Neural cell (in vitro differentiated cells): ENCODE measurements around the gene NSUN3. TPM values are rescaled to one million over a fixed set of nuclear protein-coding genes. Genes with fewer than 3 reads are reported as not detected.

Experiments
- H2AFZ ChIP-seq: fragments of 200-600, 300-800 bp; sonication (generic), shearing (Covaris generic); 2 replicates; pipeline ENCODE4 v1.6.0; 2014; ENCODE audit warnings: low read depth, mild to moderate bottlenecking, antibody characterized with exemption, low read length, moderate library complexity
- H3F3A ChIP-seq: fragments of 200-600 bp; shearing (Covaris generic); 2 replicates; pipeline ENCODE4 v1.6.1; 2016; ENCODE audit warnings: mild to moderate bottlenecking, moderate library complexity, mixed read lengths, antibody characterized with exemption, low read length; ENCODE audit not compliant: insufficient read depth, poor library complexity, severe bottlenecking
- H3K27ac ChIP-seq: fragments of 200-600, 300-800 bp; sonication (generic), shearing (Covaris generic); 2 replicates; pipeline ENCODE4 v1.5.1; 2014; ENCODE audit warnings: mild to moderate bottlenecking, low read length, moderate library complexity
- H3K27me3 ChIP-seq: fragments of 300-800, 200-600 bp; sonication (generic), shearing (Covaris generic); 2 replicates; pipeline ENCODE4 v1.6.0; 2014; ENCODE audit warnings: mild to moderate bottlenecking, low read depth, low read length, moderate library complexity; ENCODE audit not compliant: insufficient read depth
- H3K36me3 ChIP-seq: fragments of 300-800, 200-600 bp; sonication (generic), shearing (Covaris generic); 2 replicates; pipeline ENCODE4 v1.5.1; 2014; ENCODE audit warnings: mild to moderate bottlenecking, antibody characterized with exemption, low read length, moderate library complexity; ENCODE audit not compliant: insufficient read depth
- H3K4me2 ChIP-seq: fragments of 300-800, 200-600 bp; sonication (generic), shearing (Covaris generic); 2 replicates; pipeline ENCODE4 v1.6.0; 2014; ENCODE audit warnings: mild to moderate bottlenecking, low read length
- H3K4me3 ChIP-seq: fragments of 300-800, 200-600 bp; sonication (generic), shearing (Covaris generic); 2 replicates; pipeline ENCODE4 v1.5.1; 2014; ENCODE audit warnings: mild to moderate bottlenecking, low read length, moderate library complexity
- H3K79me2 ChIP-seq: fragments of 200-600 bp; shearing (Covaris generic); replicated peaks from 2 replicates; pipeline ENCODE4 v1.6.0; 2014; ENCODE audit warnings: mild to moderate bottlenecking, low read length, moderate library complexity; ENCODE audit not compliant: insufficient read depth
- H3K9ac ChIP-seq: fragments of 300-800, 200-600 bp; sonication (generic), shearing (Covaris generic); 2 replicates; pipeline ENCODE4 v1.6.1; 2016; ENCODE audit warnings: mild to moderate bottlenecking, low read length, mixed read lengths
- H3K9me2 ChIP-seq: fragments of 200-600 bp; shearing (Covaris generic); 2 replicates; pipeline ENCODE4 v1.6.1; 2016; ENCODE audit warnings: mild to moderate bottlenecking, low read length, mixed read lengths; ENCODE audit not compliant: insufficient read depth
- H3K9me3 ChIP-seq: fragments of 200-600, 300-800 bp; sonication (generic), shearing (Covaris generic); 2 replicates; pipeline ENCODE4 v1.6.1; 2016; ENCODE audit warnings: mild to moderate bottlenecking, mixed run types, low read length, moderate library complexity, mixed read lengths
- H4K20me1 ChIP-seq: fragments of 200-600 bp; shearing (Covaris generic); 2 replicates; pipeline ENCODE4 v1.6.1; 2016; ENCODE audit warnings: mild to moderate bottlenecking, mixed run types; ENCODE audit not compliant: insufficient read depth
- EP300 ChIP-seq: fragments of 450-650 bp; conservative IDR thresholded peaks from 2 replicates; pipeline ENCODE4 v1.6.1; 2014; ENCODE audit warnings: antibody characterized with exemption, mild to moderate bottlenecking, moderate library complexity; ENCODE audit not compliant: poor library complexity, severe bottlenecking
- EZH2 ChIP-seq: fragments of 200-600, 300-800 bp; shearing (Covaris generic), sonication (generic); IDR thresholded peaks from 2 replicates; pipeline ENCODE4 v1.6.1; 2014; ENCODE audit warnings: antibody characterized with exemption, low read length, borderline replicate concordance, mild to moderate bottlenecking; ENCODE audit not compliant: insufficient read depth, poor library complexity, severe bottlenecking
- MXI1 ChIP-seq: fragments of 450-650 bp; conservative IDR thresholded peaks from 2 replicates; pipeline ENCODE4 v1.6.1; 2014; ENCODE audit warnings: antibody characterized with exemption, mild to moderate bottlenecking; ENCODE audit not compliant: poor library complexity, severe bottlenecking
- POLR2AphosphoS5 ChIP-seq: IDR thresholded peaks from 2 replicates; pipeline ENCODE4 v1.6.1; 2012
- RAD21 ChIP-seq: fragments of 450-650 bp; conservative IDR thresholded peaks from 2 replicates; pipeline ENCODE4 v1.6.1; 2014; ENCODE audit warnings: antibody characterized with exemption, mild to moderate bottlenecking, moderate library complexity
- SMC3 ChIP-seq: fragments of 450-650 bp; conservative IDR thresholded peaks from 2 replicates; pipeline ENCODE4 v1.6.1; 2014; ENCODE audit warnings: antibody characterized with exemption, mild to moderate bottlenecking, moderate library complexity; ENCODE audit not compliant: poor library complexity
- TAF1 ChIP-seq: IDR thresholded peaks from 2 replicates; pipeline ENCODE4 v1.6.1; 2012; ENCODE audit warnings: low read depth
- polyA plus RNA-seq: library from polyadenylated mRNA; depleted of rRNA; stranded (reverse); fragments of >200 nt; gene quantifications from 2 replicates; pipeline ENCODE4 v1.2.3, GENCODE V29; 2014
- TF ChIP-seq, protein P1 (sequence below): IDR thresholded peaks from 2 replicates; pipeline ENCODE4 v1.6.1; 2012; ENCODE audit warnings: borderline replicate concordance
- TF ChIP-seq, protein P2 (sequence below): fragments of 450-650 bp; IDR thresholded peaks from 2 replicates; pipeline ENCODE4 v1.5.1; 2014; ENCODE audit warnings: antibody characterized with exemption, mild to moderate bottlenecking, moderate library complexity; ENCODE audit not compliant: poor library complexity, severe bottlenecking

NSUN3 gene
- polyA plus RNA-seq, 1 donor from 2014 or later = 10.8 TPM

DNA sequence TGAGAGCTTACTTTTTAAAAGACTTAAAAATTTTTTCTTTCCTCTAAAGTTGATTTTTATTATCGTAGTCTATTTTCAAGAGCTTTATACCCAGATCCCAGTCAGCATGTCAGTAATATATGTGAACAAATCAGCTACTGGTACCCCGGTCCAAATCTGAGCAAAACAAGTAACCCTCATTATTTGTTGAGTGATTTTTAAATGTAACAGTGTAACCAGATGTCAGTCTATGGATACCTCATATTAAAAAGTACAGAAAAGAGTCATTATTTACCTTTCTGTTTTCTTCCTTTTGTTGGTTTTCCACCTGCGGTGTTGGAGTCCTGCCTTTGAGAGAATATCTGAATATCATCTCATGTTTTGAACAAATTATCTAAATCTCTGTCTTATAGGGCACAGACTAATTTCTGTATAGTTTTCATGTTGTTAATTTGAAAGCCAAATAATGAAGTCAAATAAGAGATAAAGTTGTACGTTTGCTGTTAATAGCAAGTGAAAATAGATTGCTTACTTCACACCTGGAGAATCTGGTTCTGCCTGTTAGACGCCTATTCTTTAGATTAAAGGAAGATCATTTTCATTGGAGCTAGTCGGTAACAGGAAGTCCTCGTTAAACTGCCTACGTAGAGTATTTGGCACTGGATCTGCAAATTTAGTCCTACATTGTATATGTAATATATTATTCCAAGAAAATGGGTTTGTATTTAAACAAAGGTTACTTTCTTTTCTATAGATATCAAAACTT, 34.6 kb upstream of the NSUN3 start, which contains the start of gene STX19:
TSS of gene STX19 (minus strand) at position 505 of the 745 bp plus-strand sequence. CDS start 13,328 bp downstream, outside the sequence.
- TF ChIP-seq TAF1 = no peak
- TF ChIP-seq MXI1 = no peak
- TF ChIP-seq EP300 = no peak
- TF ChIP-seq, protein P1, sequence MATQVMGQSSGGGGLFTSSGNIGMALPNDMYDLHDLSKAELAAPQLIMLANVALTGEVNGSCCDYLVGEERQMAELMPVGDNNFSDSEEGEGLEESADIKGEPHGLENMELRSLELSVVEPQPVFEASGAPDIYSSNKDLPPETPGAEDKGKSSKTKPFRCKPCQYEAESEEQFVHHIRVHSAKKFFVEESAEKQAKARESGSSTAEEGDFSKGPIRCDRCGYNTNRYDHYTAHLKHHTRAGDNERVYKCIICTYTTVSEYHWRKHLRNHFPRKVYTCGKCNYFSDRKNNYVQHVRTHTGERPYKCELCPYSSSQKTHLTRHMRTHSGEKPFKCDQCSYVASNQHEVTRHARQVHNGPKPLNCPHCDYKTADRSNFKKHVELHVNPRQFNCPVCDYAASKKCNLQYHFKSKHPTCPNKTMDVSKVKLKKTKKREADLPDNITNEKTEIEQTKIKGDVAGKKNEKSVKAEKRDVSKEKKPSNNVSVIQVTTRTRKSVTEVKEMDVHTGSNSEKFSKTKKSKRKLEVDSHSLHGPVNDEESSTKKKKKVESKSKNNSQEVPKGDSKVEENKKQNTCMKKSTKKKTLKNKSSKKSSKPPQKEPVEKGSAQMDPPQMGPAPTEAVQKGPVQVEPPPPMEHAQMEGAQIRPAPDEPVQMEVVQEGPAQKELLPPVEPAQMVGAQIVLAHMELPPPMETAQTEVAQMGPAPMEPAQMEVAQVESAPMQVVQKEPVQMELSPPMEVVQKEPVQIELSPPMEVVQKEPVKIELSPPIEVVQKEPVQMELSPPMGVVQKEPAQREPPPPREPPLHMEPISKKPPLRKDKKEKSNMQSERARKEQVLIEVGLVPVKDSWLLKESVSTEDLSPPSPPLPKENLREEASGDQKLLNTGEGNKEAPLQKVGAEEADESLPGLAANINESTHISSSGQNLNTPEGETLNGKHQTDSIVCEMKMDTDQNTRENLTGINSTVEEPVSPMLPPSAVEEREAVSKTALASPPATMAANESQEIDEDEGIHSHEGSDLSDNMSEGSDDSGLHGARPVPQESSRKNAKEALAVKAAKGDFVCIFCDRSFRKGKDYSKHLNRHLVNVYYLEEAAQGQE = no peak
- no peak for TF ChIP-seq SMC3
- TF ChIP-seq RAD21 = no peak
- no peak for TF ChIP-seq POLR2AphosphoS5
- TF ChIP-seq, protein P2, sequence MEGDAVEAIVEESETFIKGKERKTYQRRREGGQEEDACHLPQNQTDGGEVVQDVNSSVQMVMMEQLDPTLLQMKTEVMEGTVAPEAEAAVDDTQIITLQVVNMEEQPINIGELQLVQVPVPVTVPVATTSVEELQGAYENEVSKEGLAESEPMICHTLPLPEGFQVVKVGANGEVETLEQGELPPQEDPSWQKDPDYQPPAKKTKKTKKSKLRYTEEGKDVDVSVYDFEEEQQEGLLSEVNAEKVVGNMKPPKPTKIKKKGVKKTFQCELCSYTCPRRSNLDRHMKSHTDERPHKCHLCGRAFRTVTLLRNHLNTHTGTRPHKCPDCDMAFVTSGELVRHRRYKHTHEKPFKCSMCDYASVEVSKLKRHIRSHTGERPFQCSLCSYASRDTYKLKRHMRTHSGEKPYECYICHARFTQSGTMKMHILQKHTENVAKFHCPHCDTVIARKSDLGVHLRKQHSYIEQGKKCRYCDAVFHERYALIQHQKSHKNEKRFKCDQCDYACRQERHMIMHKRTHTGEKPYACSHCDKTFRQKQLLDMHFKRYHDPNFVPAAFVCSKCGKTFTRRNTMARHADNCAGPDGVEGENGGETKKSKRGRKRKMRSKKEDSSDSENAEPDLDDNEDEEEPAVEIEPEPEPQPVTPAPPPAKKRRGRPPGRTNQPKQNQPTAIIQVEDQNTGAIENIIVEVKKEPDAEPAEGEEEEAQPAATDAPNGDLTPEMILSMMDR = no peak
- no peak for TF ChIP-seq EZH2
- H3K79me2 ChIP-seq = no peaks in the 10 kb centered on the region
- H3K4me3 ChIP-seq = no peak within 1 kb of the TSS
- H3K27ac ChIP-seq = no peak within 1 kb of the TSS
- H3K9ac ChIP-seq = no peak within 1 kb of the TSS
- H3K9me2 ChIP-seq = no peaks in the 10 kb centered on the region
- H2AFZ ChIP-seq = no peak within 1 kb of the TSS
- no peaks in the 10 kb centered on the region for H3K9me3 ChIP-seq
- H3K4me2 ChIP-seq = no peak within 1 kb of the TSS
- H3F3A ChIP-seq = no peaks in the 10 kb centered on the region
- H4K20me1 ChIP-seq = no peaks in the 10 kb centered on the region
- H3K27me3 ChIP-seq = no peaks in the 10 kb centered on the region
- H3K36me3 ChIP-seq = no peaks in the 10 kb centered on the region

DNA sequence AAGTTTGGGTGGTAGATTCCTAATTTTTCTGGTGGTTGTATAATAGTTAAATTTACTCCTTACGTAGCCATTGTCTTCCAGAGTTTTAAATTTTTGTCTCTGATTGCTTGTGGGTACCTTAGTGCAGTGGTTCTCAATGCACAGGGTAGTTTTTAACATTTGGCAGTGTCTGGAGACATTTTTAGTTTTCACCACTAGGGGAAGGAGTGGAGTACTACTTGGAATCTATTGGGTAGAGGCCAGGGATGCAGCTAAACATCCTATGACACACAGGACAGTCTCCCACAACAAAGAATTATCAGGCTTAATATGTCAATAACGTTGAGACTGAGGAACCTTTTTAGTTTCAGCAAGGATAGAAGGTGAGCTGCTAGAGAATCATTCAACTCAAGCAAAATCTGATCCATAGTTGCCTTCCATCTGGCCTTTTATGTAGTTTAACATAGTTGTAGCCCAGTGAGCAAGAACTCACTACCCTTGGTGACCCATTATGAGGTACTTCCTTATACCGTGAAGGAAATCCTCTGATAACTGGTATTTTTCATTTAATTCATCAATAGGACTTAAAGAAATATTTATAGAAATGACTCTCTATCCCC, 25.9 kb upstream of the NSUN3 start:
- H3K27me3 ChIP-seq = no peaks in the 10 kb centered on the region
- no peak overlapping the region for H3K9ac ChIP-seq
- H3K4me2 ChIP-seq = no peak overlapping the region
- no peaks in the 10 kb centered on the region for H3K9me3 ChIP-seq
- no peaks in the 10 kb centered on the region for H3K9me2 ChIP-seq
- no peak overlapping the region for H3K27ac ChIP-seq
- H2AFZ ChIP-seq = no peak overlapping the region
- peaks cover 15% of the 10 kb centered on the region for H3K36me3 ChIP-seq
- H3K4me3 ChIP-seq = no peak overlapping the region
- no peaks in the 10 kb centered on the region for H3F3A ChIP-seq
- no peaks in the 10 kb centered on the region for H3K79me2 ChIP-seq
- no peaks in the 10 kb centered on the region for H4K20me1 ChIP-seq
- TF ChIP-seq EP300 = no peak
- TF ChIP-seq POLR2AphosphoS5 = no peak
- no peak for TF ChIP-seq RAD21
- TF ChIP-seq TAF1 = no peak
- TF ChIP-seq MXI1 = no peak
- TF ChIP-seq, protein P1 = no peak
- no peak for TF ChIP-seq EZH2
- TF ChIP-seq, protein P2 = no peak
